ENCODE data around the gene TMEM132D.

- TF ChIP-seq POLR2A (IDR thresholded peaks at IDR 0.05) (no peak), CTCF (IDR thresholded peaks at IDR 0.05) (no peak), POLR2AphosphoS5 (IDR thresholded peaks at IDR 0.05; ENCODE audit: insufficient read depth in 1 of 2, low read depth in 1 of 2) (no peak)
These were observed 713.0 kb downstream of the TMEM132D start for GRCh38 chr12:129190827-129191226.

Measured in vagina (tissue), 2 donors.